HG02938 (cell line): ENCODE measurements around the gene SORCS2.

Source experiments
- ATAC-seq: cut with Tn5 transposase; IDR thresholded peaks from one replicate; pipeline ENCODE4 v1.9.1; 2021; ENCODE audit warnings: mild to moderate bottlenecking, moderate library complexity; ENCODE audit not compliant: unreplicated experiment

SORCS2 gene

GRCh38 chr4:7319024-7319423, 126.7 kb downstream of the SORCS2 start:
- no peak for ATAC-seq

GRCh38 chr4:7320206-7320797, 128.0 kb downstream of the SORCS2 start:
- ATAC-seq = no peak

DNA sequence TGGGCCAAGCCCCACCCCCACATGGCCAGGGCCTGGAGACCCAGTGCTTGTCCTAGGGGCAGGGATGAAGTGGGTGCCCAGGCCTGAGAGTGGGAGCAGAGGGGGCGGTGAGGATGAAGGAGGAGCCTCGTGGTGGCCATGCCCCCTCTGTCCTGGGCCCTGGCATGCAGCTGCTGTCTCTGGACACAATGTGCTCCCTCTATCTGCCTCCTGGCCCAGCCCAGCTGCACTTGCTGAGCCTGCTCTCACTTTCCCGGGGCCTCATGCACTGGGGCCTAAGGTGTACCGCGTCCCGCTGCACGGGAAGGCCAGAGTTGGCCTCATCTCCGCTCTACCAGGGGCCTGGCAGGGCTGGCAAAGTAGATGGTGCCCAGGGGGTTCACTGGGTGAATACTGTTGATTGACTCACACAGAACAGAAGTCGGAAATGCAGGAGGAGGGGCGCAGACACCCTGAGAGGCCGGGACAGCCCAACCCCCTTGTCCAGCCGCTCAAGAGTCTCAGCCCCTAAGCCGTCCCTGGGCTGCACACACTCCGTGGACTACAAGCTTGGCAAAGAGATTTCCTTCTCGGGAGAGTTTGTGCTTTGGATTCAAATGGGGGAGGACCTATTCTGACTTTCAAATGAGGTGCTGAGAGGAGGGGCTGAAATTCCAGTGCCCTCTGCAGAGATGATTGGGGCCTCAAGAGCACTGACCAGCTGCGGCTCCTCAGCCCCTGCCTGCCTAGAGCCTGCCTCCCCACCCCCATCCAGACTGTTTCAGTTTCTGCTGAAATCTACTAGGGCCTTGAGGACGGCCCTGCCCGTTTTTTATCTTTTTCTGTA, 130.0 kb downstream of the SORCS2 start:
- ATAC-seq = no peak

DNA sequence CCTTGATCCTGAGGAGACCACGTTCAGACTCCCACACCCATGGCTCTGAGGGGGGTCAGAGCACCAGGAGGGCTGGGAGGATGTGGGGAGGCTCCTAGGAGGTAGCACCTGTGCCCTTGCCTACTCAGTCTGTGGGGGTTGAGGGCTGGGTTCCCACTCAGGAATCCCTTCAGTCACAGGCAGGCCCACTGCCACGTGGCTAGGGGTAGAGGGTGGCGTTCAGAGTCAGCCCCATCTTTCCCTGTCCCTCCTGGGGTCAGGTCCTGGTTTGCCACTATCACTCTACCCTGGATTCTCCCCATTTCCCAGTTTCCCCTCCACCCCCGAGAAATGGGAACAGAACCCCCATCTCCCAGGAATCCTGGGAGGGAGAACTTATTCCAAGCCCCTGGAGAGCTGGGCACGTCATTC, 131.1 kb downstream of the SORCS2 start:
- ATAC-seq = no peak

- ATAC-seq = no peak
Measured at GRCh38 chr4:7323872-7324650, 131.7 kb downstream of the SORCS2 start.

DNA sequence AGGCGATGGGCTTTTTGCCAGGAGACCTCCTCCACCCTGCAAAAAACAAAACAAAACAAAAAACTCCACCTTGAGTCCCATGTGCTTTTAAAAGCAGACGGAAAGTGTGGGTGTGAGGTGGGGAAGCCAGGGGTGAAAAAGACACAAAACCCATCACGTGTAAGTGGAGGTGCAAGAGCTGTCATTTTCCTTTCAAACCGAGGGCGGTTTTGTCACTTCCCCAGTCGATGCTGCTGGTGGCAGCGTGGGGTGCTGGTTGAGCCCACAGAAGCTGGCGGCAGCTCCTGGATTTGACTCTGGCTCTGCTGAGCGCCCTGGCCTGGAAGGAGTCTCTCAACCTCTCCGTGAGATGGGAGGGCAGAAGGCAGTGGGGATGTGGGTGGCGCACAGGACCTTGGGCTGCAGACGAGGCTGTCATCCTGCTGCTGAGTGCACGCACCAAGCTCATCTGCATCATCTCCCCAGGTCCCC, 132.3 kb downstream of the SORCS2 start:
- no peak for ATAC-seq

DNA sequence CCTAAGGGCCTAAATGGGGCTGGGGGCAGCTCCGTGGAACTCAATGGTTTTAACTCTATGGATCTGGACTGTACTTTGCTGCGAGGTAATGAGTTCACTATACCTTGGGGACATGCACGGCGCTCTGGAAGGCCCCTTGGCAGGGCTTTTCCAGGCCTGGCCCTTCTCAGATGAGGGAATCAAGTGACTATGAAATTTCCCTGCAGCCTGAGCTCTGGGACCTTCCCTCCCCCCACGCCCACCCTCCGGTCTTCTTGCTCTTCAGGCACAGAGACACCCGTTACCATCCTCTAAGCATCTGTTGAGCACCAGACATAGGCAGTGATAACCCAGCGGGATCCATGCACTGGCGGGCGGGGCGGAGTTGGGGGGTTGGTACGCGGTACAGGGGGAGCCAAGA, 133.2 kb downstream of the SORCS2 start:
- no peak for ATAC-seq

- no peak for ATAC-seq
Measured at GRCh38 chr4:7326306-7326692, 134.0 kb downstream of the SORCS2 start.

GRCh38 chr4:7326693-7327340, 134.5 kb downstream of the SORCS2 start:
- no peak for ATAC-seq

DNA sequence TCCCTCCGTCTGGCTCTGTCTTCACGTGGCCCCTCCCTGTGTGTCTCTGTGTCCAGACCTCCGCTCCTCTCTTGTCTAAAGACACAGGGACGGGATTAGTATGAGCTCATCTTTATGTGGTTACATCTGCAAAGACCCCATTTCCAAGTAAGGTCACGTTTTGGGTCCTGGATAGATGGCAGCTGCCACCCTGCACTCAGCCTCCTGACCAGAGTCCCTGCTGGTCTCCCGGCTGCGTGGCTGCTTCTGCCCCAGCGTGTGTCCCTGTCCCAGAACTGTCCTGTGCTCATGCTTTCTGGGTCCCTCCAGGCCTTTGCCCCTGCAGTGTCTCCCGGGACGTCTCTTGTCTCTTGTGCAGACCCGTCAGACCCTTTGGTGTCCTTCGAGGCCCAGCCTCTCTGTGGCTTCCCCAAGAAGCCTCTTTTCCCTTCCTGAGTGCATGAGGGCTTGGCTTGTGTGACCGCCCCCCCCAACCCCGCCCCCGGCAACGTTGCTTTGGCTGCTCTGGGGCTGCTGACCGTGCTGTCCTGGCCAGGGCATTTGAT, 135.1 kb downstream of the SORCS2 start:
- ATAC-seq = no peak

DNA sequence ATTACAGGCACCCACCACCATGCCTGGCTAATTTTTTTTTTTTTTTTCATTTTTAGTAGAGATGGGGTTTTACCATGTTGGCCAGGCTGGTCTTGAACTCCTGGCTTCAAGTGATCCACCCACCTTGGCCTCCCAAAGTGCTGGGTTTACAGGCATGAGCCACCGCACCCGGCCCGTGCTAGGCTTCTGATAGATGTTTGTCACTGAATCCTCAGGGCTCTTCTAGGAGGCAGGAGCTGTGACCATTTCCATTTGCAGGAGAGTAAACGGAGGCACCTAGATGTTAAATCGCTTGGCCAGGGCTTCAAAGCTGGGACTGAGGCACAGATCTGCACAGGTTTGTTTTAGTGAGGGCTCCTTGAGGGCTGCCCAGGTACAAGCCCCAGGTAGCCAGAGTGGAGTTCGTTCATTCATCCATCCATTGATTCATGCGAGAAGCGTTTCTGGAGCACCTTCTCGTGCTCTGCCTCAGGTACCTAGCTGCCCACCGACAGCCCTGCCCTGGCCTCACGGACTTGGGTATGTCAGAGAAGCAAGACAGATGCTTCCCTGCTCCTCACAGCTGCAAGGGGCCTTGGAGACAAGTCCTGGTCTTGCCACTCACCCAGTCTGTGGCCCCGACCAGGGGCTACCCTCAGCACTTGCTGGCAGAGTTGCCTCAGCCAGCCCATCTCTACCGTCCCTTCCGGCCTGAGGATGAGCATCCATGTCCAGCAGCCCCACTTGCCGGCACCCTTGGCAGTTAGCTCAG, 136.0 kb downstream of the SORCS2 start:
- ATAC-seq = no peak

- ATAC-seq = no peak
Measured at GRCh38 chr4:7328913-7329638, 136.7 kb downstream of the SORCS2 start.

DNA sequence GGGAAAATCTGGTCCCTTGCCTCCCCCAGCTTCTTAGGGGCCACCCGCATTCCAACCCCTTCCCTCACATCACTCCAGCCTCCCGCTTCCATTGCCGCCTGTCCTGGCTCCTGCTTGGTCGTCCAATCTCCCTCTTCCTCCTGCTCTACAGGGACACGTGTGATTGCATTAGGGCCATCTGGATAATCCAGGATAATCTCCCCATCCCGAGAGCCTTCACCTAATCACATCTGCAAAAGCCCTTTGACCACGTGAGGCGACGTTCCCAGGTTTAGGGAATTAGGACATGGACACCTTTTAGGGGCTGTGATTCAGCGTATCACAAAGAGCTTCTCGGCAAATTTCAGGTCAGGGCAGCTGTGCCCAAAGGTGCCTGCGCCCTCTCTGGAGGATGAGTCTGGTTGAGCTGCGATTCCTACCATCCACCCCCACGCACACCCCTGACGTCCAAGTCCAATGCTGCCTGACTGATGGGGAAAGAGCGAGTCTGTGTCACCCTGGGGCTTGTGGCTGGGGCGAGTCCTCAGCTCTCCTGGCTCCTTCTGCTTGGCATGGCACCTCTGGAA, 137.8 kb downstream of the SORCS2 start:
- no peak for ATAC-seq

DNA sequence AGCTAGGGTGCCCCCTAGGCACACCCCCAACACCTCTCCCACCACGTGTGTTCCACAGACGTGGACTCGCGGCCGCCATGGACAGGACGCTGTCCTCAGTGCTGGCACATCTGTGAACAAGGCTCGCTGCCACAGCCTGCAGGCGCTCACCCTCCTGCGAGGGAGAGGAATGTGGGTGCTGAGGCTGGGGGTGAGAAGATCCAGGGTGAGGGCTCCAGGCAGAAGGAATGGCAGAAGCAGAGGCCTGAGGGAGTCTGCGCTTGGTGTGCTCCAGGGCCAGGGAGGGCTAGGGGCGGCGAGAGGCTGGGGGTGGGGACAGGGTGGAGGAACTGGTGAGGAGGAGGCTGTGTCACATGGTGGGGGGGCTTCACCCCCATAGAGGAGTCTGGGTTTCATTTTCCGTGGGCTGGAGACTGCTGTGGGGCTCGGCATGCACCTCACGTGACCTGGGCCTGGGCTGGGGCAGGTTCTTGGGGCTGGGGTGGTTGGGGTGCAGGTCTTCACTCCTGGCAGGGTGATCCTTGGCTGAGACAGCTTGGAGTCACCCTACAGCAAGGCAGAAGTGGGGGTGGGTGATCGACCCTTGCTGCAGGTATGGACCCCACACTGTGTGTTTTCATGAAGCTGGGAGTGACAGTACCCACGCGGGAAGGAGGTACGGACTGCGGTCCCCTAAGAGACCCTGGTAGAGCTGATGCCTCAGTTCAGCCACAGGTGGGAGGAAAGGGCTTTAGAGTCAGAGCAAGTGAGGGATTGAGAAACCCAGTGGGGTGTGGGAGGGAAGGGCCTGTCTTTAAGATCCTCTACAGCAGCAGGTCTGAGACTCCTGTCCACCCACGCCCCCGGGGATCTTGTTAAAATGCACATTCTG, 138.7 kb downstream of the SORCS2 start:
- no peak for ATAC-seq

DNA sequence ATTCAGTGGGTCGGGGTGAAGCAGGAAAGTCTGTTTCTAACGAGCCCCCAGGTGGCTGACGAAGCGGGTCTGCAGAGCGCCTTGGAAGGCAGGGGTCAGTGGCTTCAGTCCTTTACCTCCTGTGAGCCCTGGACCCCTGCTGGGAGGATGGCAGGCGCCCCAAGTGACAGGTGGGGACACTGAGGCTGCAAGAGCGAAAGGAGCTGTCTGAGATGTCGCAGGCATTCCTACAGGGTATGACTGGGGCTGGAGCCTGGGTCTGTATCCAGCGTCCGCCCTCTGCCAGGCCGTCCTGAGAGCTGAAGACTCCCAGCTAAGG, 139.3 kb downstream of the SORCS2 start:
- no peak for ATAC-seq

DNA sequence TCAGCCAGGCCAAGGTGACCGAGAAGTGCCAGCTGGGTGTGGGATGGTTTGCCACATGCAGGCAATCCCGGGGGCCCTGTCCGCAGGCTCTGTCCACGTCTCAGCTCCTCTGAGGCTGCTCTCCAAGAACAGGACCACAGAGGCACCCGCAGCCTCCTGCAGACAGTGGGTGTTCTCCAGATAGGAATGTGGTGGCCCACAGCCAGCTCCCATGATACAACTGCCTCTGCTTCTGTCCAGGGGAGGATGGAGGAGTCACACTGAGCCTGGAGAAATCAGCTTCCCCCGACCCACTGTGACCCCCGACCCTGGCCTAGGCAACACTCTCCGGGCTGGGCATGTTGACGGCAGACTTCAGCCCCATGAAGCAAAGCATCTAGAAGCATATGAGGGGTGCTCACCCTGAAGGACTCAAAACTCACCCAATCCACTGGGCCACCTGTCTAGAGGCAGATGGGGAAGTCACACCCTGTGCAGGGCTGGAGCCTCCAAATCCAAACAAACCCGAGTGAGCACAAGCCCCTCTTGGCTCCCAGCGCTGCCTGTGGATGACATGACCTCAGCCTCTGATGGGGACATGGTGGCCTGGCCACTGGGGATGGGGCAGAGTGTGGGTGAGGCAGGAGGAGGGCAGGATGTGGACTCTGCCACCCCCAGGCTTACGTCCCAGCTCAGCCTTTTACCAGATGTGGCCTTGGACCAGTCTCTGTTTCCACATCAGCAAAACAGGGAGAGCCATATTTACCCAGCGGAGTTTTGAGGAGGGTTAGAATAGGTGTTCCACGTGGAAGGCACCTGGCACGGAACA, 140.1 kb downstream of the SORCS2 start:
- no peak for ATAC-seq

- ATAC-seq = no peak
Measured at GRCh38 chr4:7333024-7333780, 140.9 kb downstream of the SORCS2 start.
